ENCODE data around the gene SCUBE1. TPM values are rescaled to one million over a fixed set of nuclear protein-coding genes. Genes with fewer than 3 reads are reported as not detected.

The SCUBE1 gene
- total and polyA plus RNA-seq, 2 donors from 2014 or later, result 2.3 to 7.1 TPM

- no peak overlapping the region for H3K27ac ChIP-seq (ENCODE audit: low read depth in 2 of 2, low read length in 2 of 2)
- H3K27me3 ChIP-seq (ENCODE audit: control insufficient read depth, insufficient read depth, low read length), result no peaks in the 10 kb centered on the region
- DNase-seq, result peak in 1 of 5 donors; percentile 37
- intact Hi-C loops (cut with DNase I), result no loop called here
- no peaks in the 10 kb centered on the region for H3K9me3 ChIP-seq (ENCODE audit: control insufficient read depth in 2 of 3, insufficient read depth in 1 of 3, low read length in 3 of 3)
- H3K4me3 ChIP-seq (ENCODE audit: low read length in 3 of 3), result no peak overlapping the region
- no peaks in the 10 kb centered on the region for H3K36me3 ChIP-seq (ENCODE audit: control insufficient read depth in 2 of 3, insufficient read depth in 3 of 3, low read length in 3 of 3)
- H3K4me1 ChIP-seq (ENCODE audit: control insufficient read depth in 2 of 3, insufficient read depth in 2 of 3, low read depth in 1 of 3, low read length in 3 of 3), result peaks cover 0 to 2% (median 0%) of the 10 kb centered on the region in 3 donors
- no peak for TF ChIP-seq CTCF (IDR thresholded peaks at IDR 0.05; ENCODE audit: borderline replicate concordance, extremely low read depth, insufficient read depth)
- no peak for FAIRE-seq
- no peak overlapping the region for H3K9ac ChIP-seq (ENCODE audit: low read length in 3 of 3)
These were observed 67.4 kb downstream of the SCUBE1 start for GRCh38 chr22:43275545-43276317.

GRCh38 chr22:43274595-43275240 lies 68.5 kb downstream of the SCUBE1 start:
- intact Hi-C loops (cut with DNase I), result no loop called here
- DNase-seq (no peak), FAIRE-seq (no peak)
- no peak for TF ChIP-seq CTCF (IDR thresholded peaks at IDR 0.05; ENCODE audit: borderline replicate concordance, extremely low read depth, insufficient read depth)
- H3K4me1 ChIP-seq (ENCODE audit: control insufficient read depth in 2 of 3, insufficient read depth in 2 of 3, low read depth in 1 of 3, low read length in 3 of 3), result peaks cover 0 to 2% (median 0%) of the 10 kb centered on the region in 3 donors
- no peak overlapping the region for H3K27ac ChIP-seq (ENCODE audit: low read depth in 2 of 2, low read length in 2 of 2)
- no peak overlapping the region for H3K9ac ChIP-seq (ENCODE audit: low read length in 3 of 3)
- H3K36me3 ChIP-seq (ENCODE audit: control insufficient read depth in 2 of 3, insufficient read depth in 3 of 3, low read length in 3 of 3), result no peaks in the 10 kb centered on the region
- H3K27me3 ChIP-seq (ENCODE audit: control insufficient read depth, insufficient read depth, low read length), result no peaks in the 10 kb centered on the region
- no peak overlapping the region for H3K4me3 ChIP-seq (ENCODE audit: low read length in 3 of 3)
- no peaks in the 10 kb centered on the region for H3K9me3 ChIP-seq (ENCODE audit: control insufficient read depth in 2 of 3, insufficient read depth in 1 of 3, low read length in 3 of 3)

- DNase-seq, result peak in 3 of 5 donors; percentile 74 to 82 (median 78)
- intact Hi-C loops (cut with DNase I), result no loop called here
- no peak overlapping the region for H3K9ac ChIP-seq (ENCODE audit: low read length in 3 of 3)
- H3K4me1 ChIP-seq (ENCODE audit: control insufficient read depth in 2 of 3, insufficient read depth in 2 of 3, low read depth in 1 of 3, low read length in 3 of 3), result peaks cover 0 to 2% (median 0%) of the 10 kb centered on the region in 3 donors
- TF ChIP-seq CTCF (IDR thresholded peaks at IDR 0.05; ENCODE audit: borderline replicate concordance, extremely low read depth, insufficient read depth), result peak; percentile 81
- H3K36me3 ChIP-seq (ENCODE audit: control insufficient read depth in 2 of 3, insufficient read depth in 3 of 3, low read length in 3 of 3), result no peaks in the 10 kb centered on the region
- H3K4me3 ChIP-seq (ENCODE audit: low read length in 3 of 3), result no peak overlapping the region
- no peak for FAIRE-seq
- no peak overlapping the region for H3K27ac ChIP-seq (ENCODE audit: low read depth in 2 of 2, low read length in 2 of 2)
- no peaks in the 10 kb centered on the region for H3K9me3 ChIP-seq (ENCODE audit: control insufficient read depth in 2 of 3, insufficient read depth in 1 of 3, low read length in 3 of 3)
- no peaks in the 10 kb centered on the region for H3K27me3 ChIP-seq (ENCODE audit: control insufficient read depth, insufficient read depth, low read length)
These were observed 69.2 kb downstream of the SCUBE1 start for GRCh38 chr22:43273902-43274484.

All from kidney (tissue), 14 donors.